GM20431 (cell line): Measurements from ENCODE around the gene SEC31A.

Experiments used
- in situ Hi-C: fragments of 300-500 bp; cut with MseI, MboI; formaldehyde crosslinking; loops from one replicate; pipeline ENCODE4 v1.15.0; 2020; ENCODE audit warnings: low sequenced_read_pairs; ENCODE audit not compliant: unreplicated experiment

SEC31A gene

DNA sequence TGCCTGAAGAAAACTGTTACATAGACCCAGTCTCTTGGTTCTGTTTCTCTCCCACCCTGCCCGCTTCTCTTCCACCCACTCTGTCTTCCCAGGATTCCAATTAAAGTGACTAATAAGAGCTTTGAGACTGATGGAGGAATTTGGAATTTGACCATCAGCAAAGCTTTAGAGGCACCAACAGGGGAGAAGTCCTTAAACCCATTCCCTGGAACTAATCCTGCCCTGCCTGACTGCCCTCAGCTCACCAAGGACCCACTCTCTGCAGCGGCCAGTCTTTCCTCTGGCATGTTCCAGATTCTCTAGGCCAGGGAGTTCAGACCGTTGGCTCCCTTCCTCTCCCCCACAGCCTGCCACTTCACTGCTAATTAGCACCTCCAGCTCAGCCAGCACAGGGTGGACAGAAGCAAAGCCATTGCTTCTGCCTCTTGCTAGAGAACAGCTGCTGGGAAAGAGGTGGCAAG lies 116.2 kb downstream of the SEC31A start:
- in situ Hi-C loops, result no loop called here

DNA sequence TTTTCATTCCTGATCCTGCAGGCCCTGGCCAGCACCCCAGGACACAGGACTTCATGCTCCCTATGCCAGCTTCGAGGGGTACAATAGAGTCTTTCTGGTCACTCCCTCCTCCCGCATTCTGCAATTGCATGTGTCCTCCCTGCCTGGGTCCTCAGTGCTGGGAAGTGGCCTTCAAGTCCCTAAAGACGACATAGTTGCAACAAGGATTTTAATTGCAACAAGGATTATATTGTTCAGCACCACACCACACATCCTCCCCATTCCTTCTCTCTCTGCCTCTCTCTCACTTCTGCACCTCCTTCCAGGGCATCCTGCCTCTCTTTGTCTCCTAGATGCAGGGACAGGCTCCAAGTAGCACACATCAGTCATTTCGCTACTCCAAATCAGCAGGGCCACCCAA lies 117.9 kb downstream of the SEC31A start:
- in situ Hi-C loops, result no loop called here

DNA sequence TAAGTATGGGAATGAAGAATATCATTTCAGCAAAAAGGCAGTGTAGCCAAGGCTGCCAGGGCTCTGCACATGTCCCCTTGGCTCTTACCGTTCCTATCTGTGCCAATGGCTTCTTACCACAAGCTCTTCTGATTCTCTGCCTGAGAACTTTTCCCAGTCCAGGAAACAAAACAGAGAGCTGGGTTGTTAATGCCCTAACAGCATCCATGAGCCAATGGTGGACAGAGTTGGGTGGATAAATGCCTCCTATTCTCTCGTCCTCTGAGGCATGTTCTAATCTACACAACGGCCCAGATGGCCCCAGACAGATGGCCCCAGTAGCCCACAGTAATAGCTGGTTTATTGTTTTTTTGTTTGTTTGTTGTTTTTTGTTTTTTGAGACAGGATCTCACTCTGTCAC lies 120.3 kb downstream of the SEC31A start:
- in situ Hi-C loops, result no loop called here
